ENCODE data around the gene TEAD4.
"Not testable (repeated sequence)": the region's sequence is repeated elsewhere in the genome, so short reads cannot be mapped to it uniquely, and the experiment has no call there.

The TEAD4 gene

GRCh38 chr12:3065846-3066245 lies 106.6 kb downstream of the TEAD4 start:
- H3K4me3 ChIP-seq (ENCODE audit: low read length); DNase-seq (ENCODE audit: low read depth, low spot score): not testable (repeated sequence)

GRCh38 chr12:3069714-3070113 lies 110.5 kb downstream of the TEAD4 start:
- DNase-seq (ENCODE audit: low read depth, low spot score) = no peak
- H3K4me3 ChIP-seq (ENCODE audit: low read length) = no peak overlapping the region

- no peak for DNase-seq (ENCODE audit: low read depth, low spot score)
- H3K4me3 ChIP-seq (ENCODE audit: low read length) = no peak overlapping the region
These were observed 111.9 kb downstream of the TEAD4 start for GRCh38 chr12:3071107-3071506.

- H3K4me3 ChIP-seq (ENCODE audit: low read length) = no peak overlapping the region
- DNase-seq (ENCODE audit: low read depth, low spot score) = no peak
These were observed 112.5 kb downstream of the TEAD4 start for GRCh38 chr12:3071710-3072109.

GRCh38 chr12:3073438-3074250 lies 114.4 kb downstream of the TEAD4 start:
- peak; percentile 79 for DNase-seq (ENCODE audit: low read depth, low spot score)

GRCh38 chr12:3075315-3075714 lies 116.1 kb downstream of the TEAD4 start:
- H3K4me3 ChIP-seq (ENCODE audit: low read length) = no peak overlapping the region
- DNase-seq (ENCODE audit: low read depth, low spot score) = no peak

More at GRCh38 chr12:3073438-3074250, 114.4 kb downstream of the TEAD4 start:
- no peak overlapping the region for H3K4me3 ChIP-seq (ENCODE audit: low read length)

GRCh38 chr12:3076730-3077571 lies 117.8 kb downstream of the TEAD4 start, which contains the start of gene TSPAN9:
Gene TSPAN9, plus strand, starts transcription at chr12:3077379. Its CDS starts 123,815 bp downstream, at chr12:3201194.
- H3K4me3 ChIP-seq (ENCODE audit: low read length) = peak within 1 kb of the TSS; percentile 54
- no peak for DNase-seq (ENCODE audit: low read depth, low spot score)

- no peak for DNase-seq (ENCODE audit: low read depth, low spot score)
- peak overlapping the region; percentile 43 for H3K4me3 ChIP-seq (ENCODE audit: low read length)
These were observed 118.4 kb downstream of the TEAD4 start for GRCh38 chr12:3077572-3078081.

GRCh38 chr12:3078086-3078820 lies 119.1 kb downstream of the TEAD4 start:
- no peak for DNase-seq (ENCODE audit: low read depth, low spot score)
- H3K4me3 ChIP-seq (ENCODE audit: low read length) = peak overlapping the region; percentile 43

GRCh38 chr12:3081091-3081490 lies 121.9 kb downstream of the TEAD4 start:
- no peak for DNase-seq (ENCODE audit: low read depth, low spot score)
- H3K4me3 ChIP-seq (ENCODE audit: low read length) = no peak overlapping the region

- no peak for DNase-seq (ENCODE audit: low read depth, low spot score)
- no peak overlapping the region for H3K4me3 ChIP-seq (ENCODE audit: low read length)
These were observed 122.7 kb downstream of the TEAD4 start for GRCh38 chr12:3081886-3082285.

GRCh38 chr12:3083241-3083920 lies 124.2 kb downstream of the TEAD4 start:
- no peak for DNase-seq (ENCODE audit: low read depth, low spot score)
- no peak overlapping the region for H3K4me3 ChIP-seq (ENCODE audit: low read length)

- no peak for DNase-seq (ENCODE audit: low read depth, low spot score)
- H3K4me3 ChIP-seq (ENCODE audit: low read length) = no peak overlapping the region
These were observed 124.7 kb downstream of the TEAD4 start for GRCh38 chr12:3083921-3084347.

- H3K4me3 ChIP-seq (ENCODE audit: low read length) = no peak overlapping the region
- DNase-seq (ENCODE audit: low read depth, low spot score) = no peak
These were observed 125.5 kb downstream of the TEAD4 start for GRCh38 chr12:3084742-3085141.

- no peak overlapping the region for H3K4me3 ChIP-seq (ENCODE audit: low read length)
These were observed 126.3 kb downstream of the TEAD4 start for GRCh38 chr12:3085341-3086139.

GRCh38 chr12:3086211-3086610 lies 127.0 kb downstream of the TEAD4 start:
- no peak overlapping the region for H3K4me3 ChIP-seq (ENCODE audit: low read length)
- DNase-seq (ENCODE audit: low read depth, low spot score) = no peak

More at GRCh38 chr12:3085341-3086139, 126.3 kb downstream of the TEAD4 start:
- no peak for DNase-seq (ENCODE audit: low read depth, low spot score)

GRCh38 chr12:3086729-3087323 lies 127.6 kb downstream of the TEAD4 start:
- no peak overlapping the region for H3K4me3 ChIP-seq (ENCODE audit: low read length)
- no peak for DNase-seq (ENCODE audit: low read depth, low spot score)
